Measurements from ENCODE around the gene PTPN12.

GRCh38 chr7:77536413-77537135 is 521 bp upstream of the PTPN12 start:
- TF ChIP-seq, protein P1, sequence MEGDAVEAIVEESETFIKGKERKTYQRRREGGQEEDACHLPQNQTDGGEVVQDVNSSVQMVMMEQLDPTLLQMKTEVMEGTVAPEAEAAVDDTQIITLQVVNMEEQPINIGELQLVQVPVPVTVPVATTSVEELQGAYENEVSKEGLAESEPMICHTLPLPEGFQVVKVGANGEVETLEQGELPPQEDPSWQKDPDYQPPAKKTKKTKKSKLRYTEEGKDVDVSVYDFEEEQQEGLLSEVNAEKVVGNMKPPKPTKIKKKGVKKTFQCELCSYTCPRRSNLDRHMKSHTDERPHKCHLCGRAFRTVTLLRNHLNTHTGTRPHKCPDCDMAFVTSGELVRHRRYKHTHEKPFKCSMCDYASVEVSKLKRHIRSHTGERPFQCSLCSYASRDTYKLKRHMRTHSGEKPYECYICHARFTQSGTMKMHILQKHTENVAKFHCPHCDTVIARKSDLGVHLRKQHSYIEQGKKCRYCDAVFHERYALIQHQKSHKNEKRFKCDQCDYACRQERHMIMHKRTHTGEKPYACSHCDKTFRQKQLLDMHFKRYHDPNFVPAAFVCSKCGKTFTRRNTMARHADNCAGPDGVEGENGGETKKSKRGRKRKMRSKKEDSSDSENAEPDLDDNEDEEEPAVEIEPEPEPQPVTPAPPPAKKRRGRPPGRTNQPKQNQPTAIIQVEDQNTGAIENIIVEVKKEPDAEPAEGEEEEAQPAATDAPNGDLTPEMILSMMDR (IDR thresholded peaks at IDR 0.05; ENCODE audit: insufficient read depth, low read length), result no peak
- TF ChIP-seq POLR2AphosphoS5 (IDR thresholded peaks at IDR 0.05; ENCODE audit: low read depth) (peak; percentile 84), GABPA (IDR thresholded peaks at IDR 0.05; ENCODE audit: low read depth) (no peak), SPI1 (IDR thresholded peaks at IDR 0.05; ENCODE audit: borderline replicate concordance, low read depth) (no peak)
- TF ChIP-seq, protein P2, sequence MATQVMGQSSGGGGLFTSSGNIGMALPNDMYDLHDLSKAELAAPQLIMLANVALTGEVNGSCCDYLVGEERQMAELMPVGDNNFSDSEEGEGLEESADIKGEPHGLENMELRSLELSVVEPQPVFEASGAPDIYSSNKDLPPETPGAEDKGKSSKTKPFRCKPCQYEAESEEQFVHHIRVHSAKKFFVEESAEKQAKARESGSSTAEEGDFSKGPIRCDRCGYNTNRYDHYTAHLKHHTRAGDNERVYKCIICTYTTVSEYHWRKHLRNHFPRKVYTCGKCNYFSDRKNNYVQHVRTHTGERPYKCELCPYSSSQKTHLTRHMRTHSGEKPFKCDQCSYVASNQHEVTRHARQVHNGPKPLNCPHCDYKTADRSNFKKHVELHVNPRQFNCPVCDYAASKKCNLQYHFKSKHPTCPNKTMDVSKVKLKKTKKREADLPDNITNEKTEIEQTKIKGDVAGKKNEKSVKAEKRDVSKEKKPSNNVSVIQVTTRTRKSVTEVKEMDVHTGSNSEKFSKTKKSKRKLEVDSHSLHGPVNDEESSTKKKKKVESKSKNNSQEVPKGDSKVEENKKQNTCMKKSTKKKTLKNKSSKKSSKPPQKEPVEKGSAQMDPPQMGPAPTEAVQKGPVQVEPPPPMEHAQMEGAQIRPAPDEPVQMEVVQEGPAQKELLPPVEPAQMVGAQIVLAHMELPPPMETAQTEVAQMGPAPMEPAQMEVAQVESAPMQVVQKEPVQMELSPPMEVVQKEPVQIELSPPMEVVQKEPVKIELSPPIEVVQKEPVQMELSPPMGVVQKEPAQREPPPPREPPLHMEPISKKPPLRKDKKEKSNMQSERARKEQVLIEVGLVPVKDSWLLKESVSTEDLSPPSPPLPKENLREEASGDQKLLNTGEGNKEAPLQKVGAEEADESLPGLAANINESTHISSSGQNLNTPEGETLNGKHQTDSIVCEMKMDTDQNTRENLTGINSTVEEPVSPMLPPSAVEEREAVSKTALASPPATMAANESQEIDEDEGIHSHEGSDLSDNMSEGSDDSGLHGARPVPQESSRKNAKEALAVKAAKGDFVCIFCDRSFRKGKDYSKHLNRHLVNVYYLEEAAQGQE (IDR thresholded peaks at IDR 0.05; ENCODE audit: insufficient replicate concordance, low read depth), result no peak
